Measurements from ENCODE around the gene PTPRD.

GRCh38 chr9:9538766-9539165, 1074.0 kb downstream of the PTPRD start:
- TF ChIP-seq POLR2A (IDR thresholded peaks at IDR 0.05) (no peak), CTCF (IDR thresholded peaks at IDR 0.05) (no peak)

All from thyroid gland (tissue), 4 donors.